ENCODE results near the gene ASCC2.

Gene ASCC2

DNA sequence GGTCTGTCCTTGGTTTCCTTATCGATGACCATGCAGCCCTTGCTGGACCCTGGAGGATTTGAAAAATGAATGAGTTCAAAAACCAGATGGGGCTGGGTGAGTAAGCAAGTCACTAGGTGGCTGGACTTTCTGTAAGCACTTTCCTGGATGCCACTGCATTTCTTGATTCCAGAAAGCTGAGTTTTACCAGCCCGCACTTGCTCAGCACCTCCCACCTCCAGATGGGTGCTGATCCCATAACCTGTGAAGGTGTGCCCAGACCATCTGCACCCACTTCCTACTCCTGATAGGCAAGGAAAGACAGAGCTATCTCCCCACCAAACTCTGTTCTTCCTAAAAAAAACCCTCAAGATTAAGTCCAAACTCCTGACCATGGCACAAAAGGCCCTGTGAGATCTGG, 21.1 kb downstream of the ASCC2 start:
- no peak for DNase-seq

DNA sequence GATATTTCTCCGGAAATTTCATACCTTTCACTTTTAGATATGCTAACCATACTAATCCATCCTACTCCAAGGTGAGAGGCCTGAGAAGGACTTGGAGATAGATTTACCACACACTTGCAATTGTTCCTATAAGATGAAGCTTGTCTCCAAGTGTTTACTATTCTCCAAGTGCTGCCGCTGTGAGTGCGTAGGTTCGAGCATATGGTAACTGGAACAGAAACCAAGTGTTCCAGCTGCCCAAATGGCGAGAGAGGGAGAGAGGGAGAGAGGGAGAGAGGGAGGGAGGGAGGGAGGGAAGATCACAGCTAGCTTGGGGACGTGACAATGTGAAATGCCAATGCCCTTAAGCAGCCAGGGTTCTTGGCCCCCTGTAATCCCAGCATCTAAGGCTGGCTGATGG, 21.5 kb downstream of the ASCC2 start:
- DNase-seq, result no peak

DNA sequence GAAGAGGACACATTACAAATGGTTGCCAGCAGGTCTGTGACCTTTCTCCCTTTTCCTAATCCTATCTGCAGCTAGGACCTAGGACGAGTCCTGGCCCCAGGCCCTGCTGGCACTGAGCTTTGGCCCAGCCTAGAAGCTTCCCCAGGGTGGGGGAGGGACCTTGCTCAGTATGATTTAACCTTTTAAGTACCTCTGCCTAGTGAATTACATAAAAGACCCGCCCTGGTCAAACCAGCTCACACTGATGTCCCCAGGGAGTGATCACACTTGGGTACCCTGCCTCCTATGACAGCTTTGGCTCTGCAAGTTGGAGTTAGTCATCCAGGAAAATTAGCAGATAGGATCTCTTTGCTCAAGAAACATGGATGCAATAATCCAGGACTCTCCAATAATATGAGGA, 21.9 kb downstream of the ASCC2 start:
- no peak for DNase-seq

DNA sequence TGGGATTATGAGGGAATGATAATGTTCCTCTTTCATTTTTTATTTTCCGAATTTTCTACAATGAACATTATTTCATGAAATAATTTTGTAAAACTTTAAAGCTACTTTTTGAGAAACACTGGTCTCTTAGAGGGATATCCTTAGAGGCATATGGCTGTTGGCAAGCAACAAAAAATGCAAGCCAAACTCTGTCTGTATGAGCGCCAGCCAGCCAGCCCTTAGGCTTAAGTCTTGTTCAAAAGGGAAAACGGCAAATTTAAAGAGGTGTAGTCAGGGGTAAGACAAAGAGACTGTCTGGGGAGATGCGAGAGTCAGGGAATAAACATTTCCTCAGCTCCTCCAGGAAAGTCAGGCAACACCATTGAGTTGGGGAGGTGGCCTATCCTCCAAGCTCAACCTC, 22.5 kb downstream of the ASCC2 start:
- no peak for DNase-seq

DNA sequence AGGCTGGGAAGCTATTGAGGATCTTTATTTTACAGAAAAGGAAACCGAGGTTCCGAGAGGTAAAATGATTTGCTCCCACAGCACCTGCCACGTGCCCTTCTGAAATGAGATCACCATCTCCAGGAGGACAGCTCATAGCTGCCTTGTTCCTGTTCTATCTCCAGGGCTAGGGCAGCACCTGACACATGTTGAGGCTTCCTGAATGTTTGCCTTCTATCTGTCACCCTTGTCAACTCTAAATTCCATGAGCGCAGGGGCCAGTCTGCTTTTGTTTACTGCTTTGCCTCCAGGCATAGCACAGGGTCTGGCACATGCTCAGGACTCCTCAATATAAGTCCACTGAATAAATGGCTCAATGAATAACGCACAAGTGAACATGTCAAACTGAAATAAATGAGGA, 24.1 kb downstream of the ASCC2 start:
- no peak for DNase-seq

DNA sequence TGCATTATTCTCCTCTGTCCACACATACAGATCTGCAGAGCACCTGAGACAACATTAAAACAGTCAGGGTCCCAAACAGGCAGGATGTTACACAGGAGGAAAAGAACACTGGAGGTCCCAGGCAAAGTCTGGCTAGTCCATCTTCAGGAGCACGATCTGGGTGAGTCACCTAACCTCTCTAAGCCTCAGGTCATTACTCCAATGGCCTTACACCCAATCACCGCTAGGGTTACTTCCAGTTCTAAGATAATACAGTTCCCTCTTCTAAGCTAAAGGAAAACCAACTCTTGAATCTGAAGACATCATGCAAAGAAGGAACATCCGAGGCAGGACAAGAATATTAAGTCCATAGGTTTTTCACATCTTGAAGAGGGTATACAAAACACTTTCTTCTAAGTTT, 24.5 kb downstream of the ASCC2 start:
- no peak for DNase-seq

DNA sequence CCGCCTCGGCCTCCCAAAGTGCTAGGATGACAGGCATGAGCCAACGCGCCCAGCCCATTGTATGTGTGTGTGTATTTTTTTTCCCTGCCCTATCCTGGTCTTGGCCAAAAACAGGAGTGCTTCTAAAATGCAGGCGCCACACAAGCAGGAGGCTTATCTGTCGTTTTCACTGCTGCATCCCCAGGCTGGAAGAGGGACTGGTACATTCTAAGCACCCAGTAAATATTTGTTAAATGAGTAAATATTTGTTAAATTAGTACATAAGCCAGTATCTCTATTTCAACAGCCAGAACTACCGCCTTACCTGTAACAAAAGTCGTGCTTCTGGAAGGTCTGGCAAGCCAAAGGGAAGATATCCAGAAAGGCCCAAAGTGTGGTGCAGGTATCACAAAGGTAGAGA, 24.9 kb downstream of the ASCC2 start:
- no peak for DNase-seq

DNA sequence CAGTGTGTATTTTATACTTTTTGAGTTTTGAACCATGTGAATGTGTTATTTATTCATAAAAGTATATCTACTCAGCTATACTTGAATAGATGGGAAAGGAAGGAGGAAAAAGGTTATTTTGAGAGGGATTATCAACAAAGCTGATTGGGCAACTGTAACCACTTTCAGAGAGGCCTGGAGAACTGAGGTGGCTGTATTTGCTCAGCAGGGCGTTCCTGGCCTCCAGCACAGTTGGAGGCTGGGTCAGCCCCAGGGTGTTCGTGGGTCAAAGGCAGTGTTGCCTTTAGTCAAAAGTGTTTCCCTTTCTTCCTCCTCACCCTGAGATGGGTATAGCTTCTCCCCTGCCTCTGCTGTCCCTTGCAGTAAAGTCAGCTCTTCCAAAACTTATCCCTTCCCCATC, 26.7 kb downstream of the ASCC2 start:
- no peak for DNase-seq

DNA sequence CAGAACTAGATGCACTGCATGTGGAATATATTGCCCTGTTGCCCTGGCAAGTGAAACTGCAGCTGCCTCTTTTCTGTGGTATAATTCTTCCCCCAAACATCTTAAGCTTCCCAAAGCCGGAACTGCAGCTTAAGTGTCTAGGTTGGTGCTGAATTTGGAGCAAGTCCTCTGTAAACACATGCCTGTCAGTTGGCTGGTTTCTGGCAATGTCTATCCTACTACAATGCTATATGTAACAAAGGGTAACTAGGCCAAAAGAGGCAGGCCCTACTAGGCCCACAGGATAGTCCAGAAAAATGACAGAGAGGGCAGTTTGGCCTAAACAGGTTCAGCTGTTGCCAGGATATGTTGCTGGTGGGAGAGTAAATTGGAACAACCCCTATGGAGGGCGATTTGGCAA, 27.9 kb downstream of the ASCC2 start:
- no peak for DNase-seq

DNA sequence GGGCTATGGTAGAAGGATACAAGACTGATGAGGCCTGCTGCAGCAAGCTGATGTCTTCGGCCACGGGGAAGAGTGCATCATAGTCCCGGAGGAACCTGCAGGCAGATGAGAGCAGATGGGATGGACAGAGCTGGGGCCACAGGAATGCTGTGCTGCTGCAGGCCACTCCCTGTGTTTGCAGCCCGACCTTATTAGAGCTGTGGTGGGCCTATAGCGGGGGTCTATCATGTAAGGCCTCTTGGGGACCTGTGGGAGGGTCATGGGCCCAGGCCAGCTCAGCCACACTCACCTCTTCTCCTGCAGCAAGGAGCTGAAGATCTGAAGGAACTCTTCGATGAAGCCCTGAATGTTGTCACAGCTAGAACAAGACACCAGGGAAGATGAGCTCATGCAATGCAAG, 31.9 kb downstream of the ASCC2 start:
- DNase-seq, result no peak

DNA sequence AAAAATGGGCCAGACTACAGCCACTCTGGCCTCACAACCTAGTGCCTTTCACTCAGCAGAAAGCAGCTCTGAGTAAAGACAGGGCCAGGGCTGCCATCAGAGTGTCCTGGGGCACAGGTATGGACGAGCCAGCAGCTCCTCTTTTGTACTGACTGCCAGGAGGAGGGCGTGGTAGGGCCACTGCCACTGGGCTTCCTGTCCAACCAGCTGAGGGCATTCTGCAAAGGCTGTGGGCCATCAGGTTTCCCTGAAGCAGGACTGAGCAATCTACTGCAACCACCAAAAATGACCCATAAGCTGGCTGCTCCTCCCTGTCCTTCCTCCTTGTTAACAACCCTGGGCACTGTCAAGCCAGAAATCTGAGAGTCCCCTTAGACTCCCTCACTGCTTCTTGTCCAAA, 33.1 kb downstream of the ASCC2 start:
- DNase-seq, result no peak

DNA sequence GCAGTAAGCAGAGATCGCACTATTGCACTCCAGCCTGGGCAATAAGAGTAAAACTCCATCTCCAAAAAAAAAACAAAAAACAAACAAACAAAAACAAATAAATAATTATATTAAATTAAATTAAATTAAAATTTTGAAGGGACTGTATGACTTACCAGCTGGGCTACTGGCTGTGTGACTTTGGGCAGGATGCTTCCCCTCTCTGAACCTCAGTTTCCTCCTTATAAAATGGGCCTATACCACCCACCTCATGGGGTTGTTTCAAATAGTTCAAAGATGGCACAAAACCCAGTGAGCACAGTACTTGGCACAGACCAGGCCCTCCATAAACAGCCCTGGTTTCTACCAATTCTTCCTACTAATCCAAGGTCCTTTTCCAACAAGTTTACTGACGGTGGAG, 34.9 kb downstream of the ASCC2 start:
- DNase-seq, result no peak

DNA sequence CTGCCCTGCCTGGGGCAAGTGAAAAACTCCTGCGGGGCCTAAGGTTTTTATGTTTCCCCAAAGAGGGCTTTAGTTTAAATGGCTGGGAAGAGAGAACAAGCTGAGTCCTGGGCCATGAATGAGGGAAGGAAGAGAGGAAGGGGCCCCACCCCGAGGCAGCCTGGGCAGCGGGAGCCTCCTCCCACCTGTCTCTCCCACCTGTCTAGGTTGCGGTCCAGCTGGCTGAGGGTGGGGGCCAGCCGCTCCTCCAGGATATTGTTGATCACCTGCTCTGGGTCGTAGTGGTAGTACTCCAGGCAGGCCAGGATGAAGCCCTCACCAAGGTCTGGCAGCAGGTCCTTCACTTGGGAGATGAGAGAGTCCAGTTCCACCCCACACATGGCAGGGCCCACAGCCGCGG, 36.3 kb downstream of the ASCC2 start:
- no peak for DNase-seq

DNA sequence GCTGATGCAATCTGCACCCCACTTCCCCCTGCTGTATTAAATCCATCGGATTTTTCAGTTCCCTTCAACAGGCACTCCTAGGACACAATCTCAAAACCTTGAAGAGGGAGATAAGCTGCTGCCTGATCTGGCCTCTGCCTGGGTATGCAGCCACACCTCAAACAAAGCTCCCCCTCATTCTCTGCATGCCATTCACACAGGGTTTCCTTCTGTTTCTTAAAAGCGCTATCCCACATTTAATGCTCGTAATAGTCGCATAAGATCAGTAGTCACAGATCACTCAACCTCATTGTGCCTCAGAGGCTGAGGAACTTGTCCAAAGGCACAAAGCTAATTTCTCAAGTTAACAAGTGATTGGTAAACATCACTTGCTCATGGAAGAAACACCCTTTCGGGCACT, 36.9 kb downstream of the ASCC2 start:
- DNase-seq, result no peak

DNA sequence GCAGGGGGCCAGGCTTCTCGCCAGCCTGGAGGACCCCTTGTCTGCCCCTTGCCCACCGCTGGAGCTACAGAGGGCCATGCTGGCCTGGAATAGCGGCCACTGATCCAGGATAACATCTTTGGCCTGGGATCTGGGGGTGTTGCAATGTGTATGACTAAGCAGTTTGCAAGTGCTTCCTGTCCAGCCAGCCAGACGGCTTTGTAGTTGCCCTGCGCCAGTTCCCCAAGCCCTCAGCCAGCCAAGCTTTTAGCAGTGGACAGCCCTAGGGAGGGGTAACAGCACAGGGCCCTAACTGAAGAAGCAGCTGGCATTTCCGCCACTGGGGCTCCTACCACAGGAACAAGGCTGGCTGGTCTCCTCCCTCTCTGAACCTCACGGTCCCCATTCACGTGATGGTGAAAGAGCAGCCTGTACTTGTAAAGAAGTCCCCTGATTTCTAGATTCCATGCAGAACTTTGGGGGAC, 38.8 kb downstream of the ASCC2 start:
- peak; percentile 93 to 97 (median 96) for DNase-seq

DNA sequence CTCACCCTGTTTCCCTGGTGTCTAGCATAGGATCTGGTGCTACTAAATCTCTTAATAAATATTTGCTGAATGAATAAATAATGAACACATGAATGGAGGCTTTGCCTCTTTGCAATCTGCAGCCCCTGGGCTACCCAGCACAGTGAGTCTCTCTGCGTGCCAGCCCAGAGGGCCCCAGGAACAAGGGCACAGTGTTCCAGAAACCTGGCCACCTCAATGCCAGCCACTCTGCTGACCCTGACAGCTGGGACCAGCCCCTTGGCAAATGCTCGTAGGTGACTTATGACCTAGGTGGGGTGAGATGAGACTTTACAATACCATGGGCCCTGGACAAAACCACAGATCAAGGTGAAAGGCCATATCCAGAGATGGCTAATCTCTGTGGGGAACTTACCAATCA, 39.3 kb downstream of the ASCC2 start:
- peak in 1 of 4 experiments; percentile 5 for DNase-seq

DNA sequence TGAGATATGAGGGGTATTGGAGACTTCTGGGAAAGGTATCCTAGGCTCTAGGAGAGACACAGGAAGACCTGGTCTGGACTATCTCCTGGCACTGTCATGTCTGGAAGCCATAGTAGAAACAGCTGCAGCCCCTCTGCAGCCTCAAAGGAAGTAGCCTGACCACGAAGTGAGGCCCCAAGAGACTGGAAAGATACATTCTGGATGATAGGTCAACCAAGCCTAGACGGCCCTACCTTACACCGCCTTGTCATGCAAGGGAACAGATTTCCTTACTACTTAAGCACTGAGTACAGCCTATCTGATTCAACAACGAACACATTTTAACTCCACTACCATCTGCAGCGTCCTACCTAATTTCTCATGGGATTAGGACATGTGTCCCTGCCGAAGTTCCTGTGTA, 39.8 kb downstream of the ASCC2 start:
- DNase-seq, result peak in 1 of 4 experiments; percentile 17

DNA sequence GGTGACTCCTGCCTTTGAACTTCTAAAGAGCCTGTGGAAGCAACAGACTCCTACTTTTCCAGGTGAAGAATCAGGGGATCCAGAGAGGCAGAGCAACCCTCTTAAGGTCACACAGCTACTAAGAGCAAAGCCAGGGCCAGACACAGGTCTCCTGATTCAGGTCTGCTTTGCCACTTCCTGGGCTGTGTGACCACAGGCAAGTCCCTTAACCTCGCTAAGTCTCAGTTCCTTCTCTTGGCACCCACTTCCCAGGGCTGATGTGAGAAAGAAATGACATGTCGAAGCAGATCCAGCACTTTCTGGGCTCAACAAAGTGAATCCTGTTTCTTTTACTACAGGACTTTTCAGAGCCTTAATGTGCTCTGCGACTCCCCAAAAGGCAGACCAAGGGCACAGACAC, 40.7 kb downstream of the ASCC2 start:
- DNase-seq, result peak; percentile 68 to 87 (median 79)

DNA sequence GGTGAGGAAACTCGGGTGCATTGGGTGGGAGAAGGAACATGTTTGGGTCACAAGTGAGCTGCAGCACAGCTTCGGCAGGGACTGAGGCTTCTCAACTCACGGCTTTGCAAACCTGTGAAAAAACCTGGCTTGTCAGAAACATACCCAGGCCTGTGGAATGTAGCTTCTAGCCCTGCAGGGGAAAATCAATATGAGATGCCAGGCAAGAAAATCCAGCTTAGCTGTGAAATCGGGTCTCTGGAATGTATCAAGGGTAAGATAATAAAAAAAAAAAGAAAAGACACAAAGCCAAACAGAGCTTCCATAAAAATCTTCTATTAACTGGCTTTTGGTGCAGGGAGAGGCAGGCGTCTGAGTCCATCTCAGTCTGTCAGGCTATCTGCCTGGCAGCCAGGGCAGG, 42.4 kb downstream of the ASCC2 start:
- DNase-seq, result no peak

DNA sequence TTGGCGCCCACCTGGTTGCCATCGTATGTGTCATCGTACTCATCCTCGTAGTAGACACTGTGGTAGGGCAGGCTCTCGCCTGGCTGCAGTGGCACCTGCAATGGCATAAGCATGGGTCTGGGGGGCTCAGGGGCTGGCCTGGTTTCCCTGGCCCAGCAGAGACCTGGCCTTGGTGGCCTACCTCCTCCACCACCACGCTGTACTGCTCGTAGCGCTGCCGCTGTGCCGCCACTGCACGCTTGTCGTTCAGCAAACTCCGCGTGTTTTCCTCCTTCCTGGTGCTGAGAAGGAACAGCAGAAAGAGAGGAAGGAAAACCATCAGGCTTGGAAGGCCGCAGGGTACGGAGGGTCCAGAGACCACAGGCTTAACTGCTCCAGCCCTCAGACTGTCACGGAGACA, 44.7 kb downstream of the ASCC2 start:
- DNase-seq, result no peak

DNA sequence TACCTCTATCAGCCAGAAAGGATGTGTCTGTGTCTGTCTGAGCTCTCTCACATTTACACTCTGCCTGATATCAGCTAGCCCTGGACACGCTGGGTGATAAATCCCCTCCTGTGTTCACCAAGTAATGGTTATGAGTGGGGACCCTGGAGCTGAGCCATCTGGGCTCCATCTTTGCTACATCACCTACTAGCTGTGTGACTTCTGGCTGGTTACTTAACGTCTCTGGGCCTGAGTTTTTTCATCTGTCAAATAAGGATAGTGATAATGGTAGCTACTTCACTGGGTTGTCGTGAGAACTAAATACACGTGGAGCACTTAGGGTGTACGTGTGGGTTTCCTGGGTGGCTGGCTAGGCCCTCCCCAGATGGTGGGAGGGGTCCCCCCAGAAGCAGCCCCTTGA, 48.0 kb downstream of the ASCC2 start:
- DNase-seq, result no peak

DNA sequence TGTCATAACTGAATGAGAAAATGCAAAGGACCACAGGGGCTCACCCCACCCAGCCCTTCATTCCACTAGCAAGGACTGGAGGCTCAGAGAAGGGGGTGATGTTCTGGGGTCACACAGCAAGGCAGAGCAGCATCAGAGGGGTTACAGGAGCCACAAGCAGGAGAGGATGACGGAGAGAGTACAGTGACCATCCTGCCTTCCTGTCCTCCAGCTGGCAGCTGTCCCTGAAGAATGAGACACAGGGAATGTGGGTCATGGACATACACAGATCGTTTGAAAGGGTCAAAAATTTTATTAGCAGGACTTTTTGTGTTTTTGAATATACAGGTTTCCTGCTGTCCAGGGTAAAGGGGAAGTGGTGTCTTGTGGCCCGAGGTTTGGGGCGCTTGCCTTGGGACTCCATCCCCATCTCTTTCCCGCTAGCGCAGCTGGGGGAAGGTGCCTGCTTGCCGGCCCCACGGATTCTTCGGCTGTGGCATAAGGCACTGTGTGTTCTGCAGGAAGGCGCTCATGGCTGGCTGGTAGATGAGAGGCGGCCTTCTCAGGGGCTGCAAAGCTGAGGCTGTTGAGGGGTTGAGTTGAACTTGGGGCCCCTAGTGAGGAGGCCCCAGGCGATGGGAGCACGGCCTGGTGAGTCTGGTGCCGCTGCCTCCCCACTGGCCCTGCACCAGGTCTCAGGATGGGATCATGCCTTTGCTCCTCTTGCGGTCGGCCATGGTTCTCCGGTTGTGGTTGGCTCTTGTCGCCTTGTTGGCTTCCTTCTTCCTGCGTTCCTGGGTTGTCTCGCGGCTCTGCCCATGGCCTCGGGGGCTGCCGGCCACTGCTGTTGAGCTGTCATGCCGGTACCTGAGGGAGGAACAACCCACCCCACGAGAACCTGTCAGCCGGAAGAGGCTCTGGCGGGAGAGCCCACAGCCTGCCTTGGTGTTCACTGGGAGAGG, 49.5 kb downstream of the ASCC2 start:
- DNase-seq, result no peak

DNA sequence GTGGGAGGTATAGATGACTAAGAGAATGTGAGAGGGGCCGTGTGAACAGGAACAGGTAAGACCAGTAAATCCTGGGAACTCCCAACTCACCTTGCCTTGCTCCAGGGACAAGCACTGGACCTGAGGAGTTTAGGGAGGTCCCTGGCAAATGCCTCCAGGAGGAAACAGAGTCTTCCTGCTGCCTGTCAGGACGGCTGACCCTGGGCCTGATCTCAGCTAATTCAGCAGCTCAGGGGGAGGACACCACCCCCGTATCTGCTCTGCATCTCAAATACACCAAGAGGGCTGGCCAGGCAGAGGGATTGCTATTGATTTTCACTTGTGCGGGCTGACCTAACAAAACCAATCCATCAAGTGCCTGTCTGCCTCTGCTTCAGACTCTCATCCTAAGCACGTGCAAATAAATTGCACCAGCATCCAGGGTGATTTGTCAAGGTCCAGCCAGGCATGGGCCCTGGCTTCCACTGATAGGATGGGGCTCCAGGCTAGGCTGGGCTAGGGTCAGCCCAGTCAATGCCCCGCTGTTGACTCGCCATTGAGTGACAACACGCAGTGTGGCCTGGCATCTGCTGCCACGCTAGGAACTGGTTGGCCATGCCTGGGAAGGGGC, 50.6 kb downstream of the ASCC2 start:
- DNase-seq, result no peak

DNA sequence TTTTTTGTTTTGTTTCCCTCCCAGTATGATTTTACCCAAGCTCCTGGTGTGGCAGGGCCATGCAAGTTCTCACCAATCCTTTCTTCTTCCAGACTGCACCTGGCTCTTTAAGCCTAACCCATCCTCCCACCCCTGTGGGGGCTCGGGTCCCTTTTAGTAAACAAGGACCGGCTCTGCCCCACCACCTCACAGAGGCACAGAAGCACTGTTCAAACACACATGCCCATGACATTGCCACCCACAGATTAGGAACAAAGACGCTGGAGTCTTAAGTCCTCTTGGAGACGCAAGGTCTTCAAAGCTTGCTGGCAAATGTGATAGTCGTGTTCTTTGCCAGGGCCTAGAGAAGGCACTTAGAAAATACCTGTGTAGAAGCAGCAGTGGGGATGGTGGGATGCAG, 52.0 kb downstream of the ASCC2 start:
- no peak for DNase-seq
